Amniotic stem cell (primary cell): ENCODE data around the gene CFAP92.
"Not testable (repeated sequence)": the region's sequence is repeated elsewhere in the genome, so short reads cannot be mapped to it uniquely, and the experiment has no call there.

Experiments used
- DNase-seq: peaks from one replicate; lab custom pipeline; 2025; lab: John Stamatoyannopoulos, UW

CFAP92 gene

DNA sequence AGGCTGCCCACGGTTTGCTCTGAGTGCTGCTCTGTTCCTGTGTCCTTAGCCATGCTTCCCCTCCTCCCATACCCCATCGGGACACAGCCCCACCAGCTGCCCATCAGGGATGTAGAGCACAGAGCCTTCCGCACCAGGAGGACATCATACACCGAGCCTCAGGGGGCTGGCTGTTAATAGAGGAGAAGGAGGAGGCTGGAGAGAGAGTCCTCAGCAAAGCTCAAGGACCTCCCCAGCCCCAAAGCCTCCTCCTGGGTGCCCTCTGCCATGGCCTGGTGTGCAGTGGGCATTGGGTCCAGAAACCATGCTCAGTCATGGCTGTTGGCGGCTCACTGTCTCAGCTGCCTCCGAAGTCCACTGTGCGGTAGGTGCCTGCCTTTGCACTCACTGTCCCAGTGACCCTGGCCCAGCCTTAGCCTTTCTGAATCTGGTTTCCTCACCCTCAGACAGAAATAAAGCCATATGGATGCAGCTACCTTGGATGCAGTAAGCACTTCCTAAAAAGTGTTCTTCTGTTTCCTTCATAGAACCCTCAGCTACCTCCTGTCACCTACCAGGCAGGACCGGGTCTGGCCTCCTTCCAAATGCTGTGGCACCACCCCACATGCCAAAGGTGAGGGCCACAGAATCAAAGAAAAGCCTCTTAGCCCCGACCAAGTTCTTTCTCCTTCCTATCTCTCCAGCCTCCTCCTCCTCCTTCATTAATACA lies 60.5 kb downstream of the CFAP92 start:
- no peak for DNase-seq

DNA sequence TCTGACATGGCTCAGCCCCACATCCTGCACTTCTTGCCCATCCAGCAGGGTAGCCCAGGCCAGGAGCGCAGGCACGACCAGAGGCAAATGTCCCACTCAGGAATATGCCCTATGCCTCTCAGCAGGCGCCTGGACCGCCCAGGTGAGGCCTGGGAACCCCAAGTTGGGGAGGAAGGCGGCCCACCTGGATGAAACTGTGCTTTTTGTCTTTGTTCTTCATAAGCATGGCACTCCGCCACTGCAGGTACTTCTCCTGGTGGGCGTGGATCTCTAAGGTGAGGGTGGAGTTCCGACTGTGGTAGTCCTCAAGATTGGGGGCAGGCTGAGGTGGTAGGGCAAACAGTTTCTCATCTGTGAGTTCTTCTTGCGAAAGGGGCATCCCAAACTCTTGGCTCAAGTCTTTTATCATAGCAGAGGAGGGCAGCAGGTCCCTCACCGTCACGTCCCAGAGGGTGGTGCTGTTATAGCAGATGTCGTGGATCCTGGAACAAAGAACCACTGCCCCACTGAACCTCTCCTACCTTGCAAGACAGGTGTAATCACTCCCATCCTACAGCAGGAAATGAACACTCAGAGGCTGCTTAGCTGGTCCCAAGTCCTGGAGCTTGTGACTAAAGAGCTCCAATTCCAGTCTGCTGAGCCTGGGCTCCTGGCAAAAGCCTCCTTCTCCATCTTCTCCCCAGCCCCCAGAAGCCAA lies 61.2 kb downstream of the CFAP92 start:
- DNase-seq, result no peak

- no peak for DNase-seq
These were observed 62.8 kb downstream of the CFAP92 start for GRCh38 chr3:128931046-128931445.

GRCh38 chr3:128929364-128929763 lies 64.5 kb downstream of the CFAP92 start:
- DNase-seq, result no peak

DNA sequence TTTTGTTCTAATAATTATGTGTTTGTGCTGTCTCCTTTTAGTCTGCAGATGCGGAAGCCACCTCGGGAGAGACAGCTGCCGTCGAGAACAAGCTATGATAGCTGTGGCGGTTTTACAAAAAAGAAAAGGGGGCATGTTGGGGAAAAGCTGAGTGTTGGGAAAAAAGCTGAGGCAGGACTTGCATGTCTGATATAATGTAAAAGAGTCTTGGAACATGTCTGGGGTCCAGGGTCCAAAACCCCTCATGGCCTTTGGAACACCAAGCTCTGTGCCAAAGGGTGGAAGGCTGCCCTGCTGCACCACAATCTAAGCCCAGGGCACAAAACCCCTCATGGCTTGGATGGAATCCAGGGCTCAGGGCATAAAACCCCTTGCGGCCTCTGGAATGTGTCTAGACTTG lies 69.9 kb downstream of the CFAP92 start:
- DNase-seq, result not testable (repeated sequence)

- no peak for DNase-seq
These were observed 70.3 kb downstream of the CFAP92 start for GRCh38 chr3:128923576-128923975.

DNA sequence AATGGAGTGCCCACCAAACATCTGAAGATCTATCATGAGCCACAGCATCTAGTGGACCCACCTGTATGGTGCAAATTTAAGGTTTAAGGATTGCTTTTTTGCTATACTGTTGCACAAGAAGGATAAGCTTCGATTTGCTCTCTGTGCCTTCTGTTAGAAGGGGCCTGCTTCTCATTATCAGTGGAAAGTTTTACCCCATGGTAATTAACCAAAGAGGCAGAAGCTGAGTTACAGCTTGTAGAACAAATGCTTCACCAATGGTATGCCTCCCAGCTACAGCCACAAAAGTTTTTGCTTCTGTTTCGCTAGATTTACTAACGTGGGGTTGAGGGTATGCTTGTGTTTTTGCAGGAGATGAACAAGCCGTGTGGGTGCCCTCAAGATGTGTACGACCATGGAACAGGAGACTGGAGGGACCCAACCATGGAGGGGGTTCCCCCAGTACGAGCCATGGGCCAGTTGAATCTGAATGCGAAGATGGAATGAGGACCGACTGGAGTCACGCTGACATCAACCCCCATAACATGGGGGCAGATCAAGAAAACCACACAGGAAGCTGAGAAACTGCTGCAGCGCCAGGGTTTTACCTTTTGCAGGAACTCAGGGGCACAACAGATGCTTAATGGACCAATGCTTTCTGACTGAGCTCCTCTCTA lies 70.9 kb downstream of the CFAP92 start:
- no peak for DNase-seq

- DNase-seq, result no peak
These were observed 73.9 kb downstream of the CFAP92 start for GRCh38 chr3:128919988-128920387.

- no peak for DNase-seq
These were observed 76.6 kb downstream of the CFAP92 start for GRCh38 chr3:128917291-128917690.

DNA sequence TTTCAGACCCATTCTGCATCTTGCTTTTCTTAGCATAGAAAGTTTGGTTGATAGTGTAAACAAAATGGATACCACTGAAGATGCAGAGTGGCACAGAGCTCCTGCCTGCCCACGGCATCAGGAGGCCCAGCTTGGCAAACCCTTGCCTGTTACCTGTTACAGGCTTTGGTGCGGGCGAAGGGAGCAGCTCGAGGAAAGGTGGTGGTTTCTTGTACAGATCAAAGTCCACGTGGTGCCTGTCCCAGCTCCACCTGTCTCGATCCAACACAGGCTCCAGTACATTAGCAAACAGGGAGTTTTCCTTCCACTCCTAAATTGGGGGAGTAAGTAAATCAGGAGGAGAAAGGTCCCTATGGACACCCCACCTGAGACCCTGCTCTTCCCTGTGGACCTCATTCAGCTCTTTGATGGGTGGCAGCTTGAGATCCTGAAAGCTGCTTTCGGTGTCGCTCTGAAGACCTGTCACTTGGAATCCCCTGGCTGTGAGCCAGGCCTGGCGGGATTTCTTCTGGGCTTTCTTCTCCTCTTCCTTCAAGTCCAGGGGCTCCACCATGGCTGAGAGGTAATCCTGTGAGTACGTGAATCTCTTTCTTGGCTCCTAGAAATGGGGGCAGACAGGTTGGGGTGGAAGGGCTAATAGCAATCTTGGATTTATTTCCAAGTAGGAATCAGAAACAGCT lies 78.8 kb downstream of the CFAP92 start:
- no peak for DNase-seq

GRCh38 chr3:128911911-128912310 lies 82.0 kb downstream of the CFAP92 start:
- no peak for DNase-seq

DNA sequence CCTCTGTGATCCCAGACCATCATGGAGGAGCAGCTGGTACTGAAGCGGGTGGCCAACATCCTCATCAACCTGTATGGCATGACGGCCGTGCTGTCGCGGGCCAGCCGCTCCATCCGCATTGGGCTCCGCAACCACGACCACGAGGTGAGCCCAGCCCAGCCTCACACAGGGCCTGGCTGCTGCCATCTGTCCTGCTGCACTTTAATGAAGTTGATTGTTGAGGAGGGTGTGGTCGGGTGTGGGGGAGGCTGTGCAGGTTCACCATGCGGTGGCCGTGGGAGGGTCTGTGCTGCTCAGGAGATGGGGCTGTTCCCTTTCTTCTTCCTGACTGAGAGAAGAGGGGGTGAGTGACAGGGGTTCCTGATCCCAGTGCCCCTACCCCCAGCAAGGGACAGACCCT lies 83.9 kb downstream of the CFAP92 start:
- no peak for DNase-seq

- DNase-seq, result no peak
These were observed 84.9 kb downstream of the CFAP92 start for GRCh38 chr3:128908951-128909350.

DNA sequence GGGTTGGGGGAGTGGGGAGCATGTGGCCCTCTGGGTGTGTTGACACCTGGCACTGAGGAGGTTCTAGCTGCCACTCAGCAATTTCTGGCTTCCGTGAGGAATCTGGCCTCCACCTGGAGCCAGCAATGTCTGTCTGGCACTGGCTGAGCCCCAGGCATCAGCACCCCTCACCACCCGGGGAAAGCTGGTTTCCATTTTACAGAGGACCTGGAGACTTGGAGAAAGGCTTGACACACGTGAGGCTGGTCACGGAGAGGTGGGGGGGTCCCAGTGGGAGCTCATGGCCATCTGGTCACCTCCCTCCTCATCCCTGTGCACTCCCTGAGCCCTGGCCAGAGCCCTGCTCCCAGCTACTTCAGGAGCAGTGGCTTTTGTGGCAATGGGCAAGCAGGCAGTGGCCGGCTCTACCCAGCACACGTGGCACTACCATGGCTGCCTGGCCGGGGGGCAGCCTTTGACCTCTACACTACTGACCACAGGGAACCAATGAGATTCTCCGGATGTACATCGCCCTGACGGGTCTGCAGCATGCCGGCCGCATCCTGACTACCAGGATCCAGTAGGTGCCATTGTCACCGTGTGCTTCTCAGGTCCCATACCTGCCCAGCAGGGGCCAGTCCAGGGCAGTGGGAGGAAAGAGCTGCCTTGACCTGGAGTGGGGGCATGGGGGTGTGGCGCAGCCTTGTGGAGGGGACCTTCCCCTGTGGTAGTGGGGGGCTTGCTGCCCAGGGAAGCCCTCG lies 86.0 kb downstream of the CFAP92 start:
- DNase-seq, result no peak

- no peak for DNase-seq
These were observed 86.9 kb downstream of the CFAP92 start for GRCh38 chr3:128906804-128907525.

- no peak for DNase-seq
These were observed 87.7 kb downstream of the CFAP92 start for GRCh38 chr3:128906031-128906803.

DNA sequence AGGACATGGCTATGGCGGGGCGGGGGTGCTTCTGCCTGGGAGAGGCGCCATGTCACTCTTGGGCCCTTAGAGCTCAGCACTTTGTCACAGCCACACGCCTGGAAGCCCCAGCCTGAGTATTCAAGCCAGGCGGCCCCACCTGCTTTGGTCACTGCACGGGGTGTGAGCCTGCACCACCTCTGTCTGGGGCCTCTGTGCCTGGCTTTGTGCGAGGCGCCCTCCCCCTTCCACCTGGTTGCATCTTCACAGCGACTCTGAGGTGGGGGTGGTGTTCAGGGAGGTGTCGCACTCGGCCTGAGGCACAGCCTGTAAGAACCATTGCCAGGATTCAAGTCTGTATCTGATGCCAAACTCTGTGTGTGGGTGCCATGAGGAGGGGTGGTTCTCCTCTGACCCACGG lies 90.4 kb downstream of the CFAP92 start:
- DNase-seq, result no peak

GRCh38 chr3:128902426-128902825 lies 91.5 kb downstream of the CFAP92 start:
- no peak for DNase-seq

- no peak for DNase-seq
These were observed 97.8 kb downstream of the CFAP92 start for GRCh38 chr3:128895843-128896697.
